Activated naive CD4-positive, alpha-beta T cell (primary cell): ENCODE results near the gene GLOD4.
"Not testable (repeated sequence)": the region's sequence is repeated elsewhere in the genome, so short reads cannot be mapped to it uniquely, and the experiment has no call there.

Source experiments
- DNase-seq, 4 experiments: peaks; one replicate each; lab custom pipeline; 2025; lab: John Stamatoyannopoulos, UW

GLOD4 gene

GRCh38 chr17:774313-774584 lies 7.8 kb downstream of the GLOD4 start:
- DNase-seq: no peak

GRCh38 chr17:773467-774312 lies 8.4 kb downstream of the GLOD4 start:
- no peak for DNase-seq

GRCh38 chr17:773016-773415 lies 9.1 kb downstream of the GLOD4 start:
- no peak for DNase-seq

- DNase-seq: no peak
Measured at GRCh38 chr17:767076-767475, 15.0 kb downstream of the GLOD4 start.

- DNase-seq: no peak
Measured at GRCh38 chr17:760371-760770, 21.7 kb downstream of the GLOD4 start.

- no peak for DNase-seq
Measured at GRCh38 chr17:759964-760363, 22.1 kb downstream of the GLOD4 start.

GRCh38 chr17:756010-756567 lies 26.0 kb downstream of the GLOD4 start:
- not testable (repeated sequence) for DNase-seq

- DNase-seq: not testable (repeated sequence)
Measured at GRCh38 chr17:755319-755961, 26.6 kb downstream of the GLOD4 start.

GRCh38 chr17:753418-753817 lies 28.7 kb downstream of the GLOD4 start:
- no peak for DNase-seq

- peak in 2 of 4 experiments; percentile 55 for DNase-seq
Measured at GRCh38 chr17:752620-753219, 29.4 kb downstream of the GLOD4 start.

GRCh38 chr17:752002-752619 lies 30.0 kb downstream of the GLOD4 start, which contains the start of gene GEMIN4:
Gene GEMIN4 (minus strand): TSS chr17:752264. CDS start chr17:752142, 122 bp downstream.
- peak; percentile 98 to 99 (median 99) for DNase-seq

- DNase-seq: peak in 3 of 4 experiments; percentile 32 to 48 (median 41)
Measured at GRCh38 chr17:751269-752001, 30.6 kb downstream of the GLOD4 start.

- DNase-seq: no peak
Measured at GRCh38 chr17:750431-751037, 31.5 kb downstream of the GLOD4 start.

- not testable (repeated sequence) for DNase-seq
Measured at GRCh38 chr17:749359-749758, 32.7 kb downstream of the GLOD4 start.

- not testable (repeated sequence) for DNase-seq
Measured at GRCh38 chr17:748604-749003, 33.5 kb downstream of the GLOD4 start.

- no peak for DNase-seq
Measured at GRCh38 chr17:746783-747629, 35.1 kb downstream of the GLOD4 start.

- DNase-seq: no peak
Measured at GRCh38 chr17:746181-746580, 35.9 kb downstream of the GLOD4 start.

- DNase-seq: no peak
Measured at GRCh38 chr17:745406-745805, 36.7 kb downstream of the GLOD4 start.

GRCh38 chr17:744937-745336 lies 37.1 kb downstream of the GLOD4 start:
- DNase-seq: no peak

GRCh38 chr17:743139-743538 lies 38.9 kb downstream of the GLOD4 start:
- no peak for DNase-seq
